A673 (cell line): Measurements from ENCODE around the gene CCDC27. TPM values are rescaled to one million over a fixed set of nuclear protein-coding genes. Genes with fewer than 3 reads are reported as not detected.

ENCODE experiments used
- BruUV-seq: library from RNA; stranded (reverse); fragments of 400-500 nt; replicated peaks from 2 replicates; lab custom pipeline; 2021; lab: Mats Ljungman, UMichigan
- CTCF ChIA-PET: fragments of 300-600 bp; sonication (Branson Sonifier 250); formaldehyde crosslinking; loops from one replicate; lab custom pipeline; 2022; ENCODE audit warnings: antibody characterized with exemption; lab: Charles Lee
- POLR2A ChIA-PET: fragments of 300-600 bp; sonication (Branson Sonifier 250); formaldehyde crosslinking; loops from one replicate; lab custom pipeline; 2022; ENCODE audit warnings: antibody characterized with exemption; ENCODE audit not compliant: low non-redundant PET; lab: Charles Lee
- DNase-seq: peaks from one replicate; pipeline ENCODE4 v3.0.0-alpha.2; 2015; ENCODE audit warnings: low spot score
- H3K27ac ChIP-seq: fragments of 200-600 bp; sonication (generic); 2 replicates; pipeline ENCODE4 v1.5.1; 2016; ENCODE audit warnings: mixed run types, low read depth, mild to moderate bottlenecking, mixed read lengths, antibody characterized with exemption, low read length; ENCODE audit not compliant: poor library complexity, severe bottlenecking
- H3K27me3 ChIP-seq: fragments of 200-600 bp; sonication (generic); replicated peaks from 2 replicates; pipeline ENCODE4 v1.6.1; 2017; ENCODE audit warnings: mixed run types, low read depth, mild to moderate bottlenecking, mixed read lengths, antibody characterized with exemption, low read length; ENCODE audit not compliant: insufficient read depth, poor library complexity
- H3K36me3 ChIP-seq: fragments of 200-600 bp; sonication (generic); 2 replicates; pipeline ENCODE4 v1.6.1; 2016; ENCODE audit warnings: mixed run types, mild to moderate bottlenecking, mixed read lengths, antibody characterized with exemption, low read length; ENCODE audit not compliant: insufficient read depth, poor library complexity, severe bottlenecking
- H3K4me1 ChIP-seq: fragments of 200-600 bp; sonication (generic); 2 replicates; pipeline ENCODE4 v1.6.1; 2017; ENCODE audit warnings: mixed run types, mild to moderate bottlenecking, mixed read lengths, antibody characterized with exemption, low read length; ENCODE audit not compliant: insufficient read depth, poor library complexity, severe bottlenecking
- H3K4me3 ChIP-seq: fragments of 200-600 bp; sonication (generic); 2 replicates; pipeline ENCODE4 v1.5.1; 2016; ENCODE audit warnings: low read depth, mixed run types, mild to moderate bottlenecking, mixed read lengths, low read length; ENCODE audit not compliant: poor library complexity, severe bottlenecking
- H3K9me3 ChIP-seq: fragments of 200-600 bp; sonication (generic); 2 replicates; pipeline ENCODE4 v1.6.1; 2016; ENCODE audit warnings: mixed run types, low read depth, mild to moderate bottlenecking, mixed read lengths, antibody characterized with exemption, low read length; ENCODE audit not compliant: poor library complexity, severe bottlenecking
- EZH2 ChIP-seq: fragments of 200-600 bp; sonication (generic); IDR thresholded peaks from 2 replicates; pipeline ENCODE4 v1.6.1; 2017; ENCODE audit warnings: borderline replicate concordance, low read depth, mild to moderate bottlenecking, mixed read lengths, antibody characterized with exemption, low read length; ENCODE audit not compliant: poor library complexity, severe bottlenecking
- intact Hi-C: fragments of 100-400 bp; cut with micrococcal nuclease; formaldehyde crosslinking; loops from one replicate; pipeline ENCODE4 v1.10.0; 2022; ENCODE audit not compliant: unreplicated experiment
- total RNA-seq: library from RNA; stranded (reverse); gene quantifications from 2 replicates; pipeline ENCODE4 v1.2.3, GENCODE V29; 2021
- TF ChIP-seq, protein P1 (sequence below): fragments of 300-800, 200-600 bp; sonication (generic); conservative IDR thresholded peaks from 2 replicates; pipeline ENCODE4 v1.5.1; 2017; ENCODE audit warnings: low read depth, mild to moderate bottlenecking, antibody characterized with exemption, low read length, moderate library complexity, mixed read lengths

Gene CCDC27
- total RNA-seq, 1 experiment from 2014 or later, result not detected

DNA sequence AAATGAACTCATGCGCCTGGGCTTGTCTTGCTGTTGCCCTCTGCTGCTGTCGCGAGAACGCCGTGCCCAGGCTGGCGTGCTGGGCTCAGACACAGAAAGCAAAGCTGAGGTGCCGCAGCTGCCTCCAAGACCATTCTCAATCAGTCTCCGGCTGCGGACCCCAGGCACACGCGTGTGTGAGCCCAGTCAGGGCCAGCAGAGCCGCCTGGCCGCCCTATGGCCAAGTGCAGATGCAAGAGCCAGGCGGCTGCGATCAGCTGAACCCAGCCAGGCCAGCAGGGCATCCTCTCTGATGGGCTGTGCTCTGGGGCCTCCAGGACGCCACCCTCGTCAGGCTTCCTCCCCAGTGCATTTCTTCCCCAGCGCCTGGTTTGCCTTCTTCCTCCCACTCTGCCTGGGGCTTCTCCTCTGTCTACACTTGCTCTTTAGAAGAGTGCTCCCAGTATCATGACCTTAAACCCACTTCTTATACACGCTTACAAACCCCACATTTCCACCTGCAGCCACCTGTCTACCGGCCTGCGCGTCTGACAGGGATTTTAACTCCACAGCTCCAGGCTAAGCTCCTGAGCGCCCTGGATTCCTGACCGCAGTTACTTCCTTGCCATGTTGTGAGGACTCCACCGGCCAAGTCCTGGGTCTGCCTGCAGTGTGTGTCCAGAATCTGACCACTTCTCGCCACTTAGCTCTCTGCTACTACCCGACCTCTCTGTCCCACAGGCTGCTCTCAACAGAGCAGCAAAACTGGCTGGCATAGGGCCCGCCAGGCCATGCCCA, 65.8 kb downstream of the CCDC27 start:
- no TSS peak for BruUV-seq
- no peak overlapping the region for H3K4me3 ChIP-seq
- intact Hi-C loops, result no loop called here
- POLR2A ChIA-PET, result interaction anchor here (0.7 kb wide), 1 partner anchor 351 kb away, joined by 3 read pairs; no protein-coding TSS in a partner anchor
- H3K27me3 ChIP-seq, result no peaks in the 10 kb centered on the region
- no peaks in the 10 kb centered on the region for H3K9me3 ChIP-seq
- H3K4me1 ChIP-seq, result no peaks in the 10 kb centered on the region
- no peak for TF ChIP-seq EZH2
- TF ChIP-seq, protein P1, sequence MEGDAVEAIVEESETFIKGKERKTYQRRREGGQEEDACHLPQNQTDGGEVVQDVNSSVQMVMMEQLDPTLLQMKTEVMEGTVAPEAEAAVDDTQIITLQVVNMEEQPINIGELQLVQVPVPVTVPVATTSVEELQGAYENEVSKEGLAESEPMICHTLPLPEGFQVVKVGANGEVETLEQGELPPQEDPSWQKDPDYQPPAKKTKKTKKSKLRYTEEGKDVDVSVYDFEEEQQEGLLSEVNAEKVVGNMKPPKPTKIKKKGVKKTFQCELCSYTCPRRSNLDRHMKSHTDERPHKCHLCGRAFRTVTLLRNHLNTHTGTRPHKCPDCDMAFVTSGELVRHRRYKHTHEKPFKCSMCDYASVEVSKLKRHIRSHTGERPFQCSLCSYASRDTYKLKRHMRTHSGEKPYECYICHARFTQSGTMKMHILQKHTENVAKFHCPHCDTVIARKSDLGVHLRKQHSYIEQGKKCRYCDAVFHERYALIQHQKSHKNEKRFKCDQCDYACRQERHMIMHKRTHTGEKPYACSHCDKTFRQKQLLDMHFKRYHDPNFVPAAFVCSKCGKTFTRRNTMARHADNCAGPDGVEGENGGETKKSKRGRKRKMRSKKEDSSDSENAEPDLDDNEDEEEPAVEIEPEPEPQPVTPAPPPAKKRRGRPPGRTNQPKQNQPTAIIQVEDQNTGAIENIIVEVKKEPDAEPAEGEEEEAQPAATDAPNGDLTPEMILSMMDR, result no peak
- CTCF ChIA-PET, result no interaction called here
- DNase-seq, result no peak
- no peaks in the 10 kb centered on the region for H3K36me3 ChIP-seq
- no peak overlapping the region for H3K27ac ChIP-seq

DNA sequence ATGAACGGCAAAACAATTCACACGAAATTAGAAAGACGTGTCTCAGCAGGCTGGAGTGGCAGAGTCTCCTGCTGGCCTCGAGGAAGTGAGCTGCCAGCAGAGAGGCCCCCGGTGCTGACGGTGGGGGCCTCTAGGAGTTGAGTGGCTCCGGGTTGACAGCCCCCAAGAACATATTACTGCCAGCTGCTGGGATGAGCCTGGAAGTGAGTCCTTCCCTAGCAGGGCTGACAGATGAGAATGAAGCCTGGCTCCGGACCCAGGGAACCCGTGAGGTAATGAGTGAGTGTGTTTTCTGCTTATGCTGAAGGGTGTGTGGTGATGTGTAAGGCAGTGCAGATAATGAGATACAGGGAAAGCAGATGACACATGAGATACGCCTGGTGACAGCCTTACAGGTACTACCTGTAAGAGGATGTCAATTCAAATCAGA, 67.5 kb downstream of the CCDC27 start:
- Histone ChIP-seq H3K4me1 (no peaks in the 10 kb centered on the region), H3K4me3 (no peak overlapping the region), H3K27me3 (no peaks in the 10 kb centered on the region), H3K36me3 (no peaks in the 10 kb centered on the region), H3K9me3 (no peaks in the 10 kb centered on the region), H3K27ac (no peak overlapping the region)
- TF ChIP-seq, protein P1, result no peak
- no peak for TF ChIP-seq EZH2
- intact Hi-C loops, result no loop called here
- DNase-seq, result no peak
- BruUV-seq, result no TSS peak
- ChIA-PET CTCF (no interaction called here), POLR2A (no interaction called here)

DNA sequence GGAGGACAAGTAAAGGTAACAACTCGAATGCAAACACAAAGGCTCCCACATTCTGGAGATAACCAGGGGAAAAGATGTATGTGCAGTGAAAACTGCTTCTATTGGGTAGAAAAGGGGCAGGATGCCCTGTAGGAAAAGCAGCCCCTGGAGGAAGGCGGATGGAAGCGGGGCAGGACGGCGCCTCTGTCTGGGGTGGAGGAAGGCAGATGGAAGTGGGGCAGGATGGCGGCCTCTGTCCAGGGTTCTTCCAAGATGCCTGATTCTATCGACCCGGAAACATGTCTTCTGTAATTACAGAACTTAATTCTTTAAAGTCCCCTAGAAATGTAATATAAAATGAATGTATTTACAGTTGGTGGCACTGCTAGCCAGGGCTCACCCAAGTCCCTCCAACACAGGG, 68.1 kb downstream of the CCDC27 start:
- no peak for DNase-seq
- POLR2A ChIA-PET, result no interaction called here
- H3K4me3 ChIP-seq, result no peak overlapping the region
- H3K9me3 ChIP-seq, result no peaks in the 10 kb centered on the region
- H3K27me3 ChIP-seq, result no peaks in the 10 kb centered on the region
- TF ChIP-seq EZH2, result no peak
- TF ChIP-seq, protein P1, result no peak
- BruUV-seq, result no TSS peak
- intact Hi-C loops, result no loop called here
- H3K27ac ChIP-seq, result peak overlapping the region; percentile 30
- H3K36me3 ChIP-seq, result no peaks in the 10 kb centered on the region
- H3K4me1 ChIP-seq, result no peaks in the 10 kb centered on the region
- CTCF ChIA-PET, result no interaction called here
